ENCODE measurements around the gene ASIC2. TPM values are rescaled to one million over a fixed set of nuclear protein-coding genes. Genes with fewer than 3 reads are reported as not detected.
A peak's percentile ranks its signal among the peaks of the same experiment; 100 is the strongest.

Gene ASIC2
- total and polyA plus RNA-seq, 9 of the 15 experiments (the other 6 are each of a cell fraction or from before 2014, with no cell fraction given) = not detected

DNA sequence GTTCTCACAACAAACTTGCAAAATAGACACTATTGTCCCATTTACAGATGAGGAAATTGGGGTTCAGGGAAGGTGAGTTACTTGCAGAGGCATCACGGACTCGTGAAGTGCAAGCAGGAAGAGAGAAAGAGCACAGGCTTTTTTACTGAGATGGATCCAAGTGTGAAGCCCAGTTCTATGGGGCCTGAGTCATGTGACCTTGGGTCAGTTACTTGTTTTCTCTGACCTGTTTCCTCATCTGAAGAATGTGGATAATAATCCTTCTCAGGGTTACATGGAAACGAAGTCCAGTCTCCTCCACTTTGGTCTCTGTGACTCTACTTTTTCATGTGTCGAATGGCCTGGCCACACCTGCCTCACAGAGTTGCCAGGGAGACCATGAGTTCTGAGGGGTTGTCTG, 167.0 kb downstream of the ASIC2 start:
- ChIA-PET CTCF (ENCODE audit: low intra/inter-chr PET ratio) (no interaction called here), POLR2A (interaction anchor here (0.7 kb wide), 1 partner anchor 639 kb away, joined by 3 read pairs; no protein-coding TSS in a partner anchor)
- DNase-seq (ENCODE audit: extremely low read depth in 1 of 4, low spot score in 3 of 4) (no peak), ATAC-seq (no peak), FAIRE-seq (no peak)
- H3K9me3 ChIP-seq (replicated peaks; ENCODE audit: control insufficient read depth, insufficient read depth, low read depth, low read length) = no peaks in the 10 kb centered on the region
- H3K9me1 ChIP-seq (ENCODE audit: control insufficient read depth, insufficient read depth, low read length) = no peaks in the 10 kb centered on the region
- H3K79me2 ChIP-seq (ENCODE audit: control insufficient read depth, insufficient read depth, low read length) = no peaks in the 10 kb centered on the region
- in situ Hi-C loops (cut with MboI) (no loop called here), intact Hi-C loops (cut with micrococcal nuclease) (no loop called here)
- H3K9ac ChIP-seq (ENCODE audit: insufficient read depth in 1 of 2, low read depth in 2 of 2, low read length in 2 of 2) = no peak overlapping the region
- no peaks in the 10 kb centered on the region; the same call in 1 of the 2 replicates for H4K20me1 ChIP-seq (replicated peaks; ENCODE audit: control insufficient read depth, insufficient read depth, low read length)
- TF ChIP-seq, protein P1, sequence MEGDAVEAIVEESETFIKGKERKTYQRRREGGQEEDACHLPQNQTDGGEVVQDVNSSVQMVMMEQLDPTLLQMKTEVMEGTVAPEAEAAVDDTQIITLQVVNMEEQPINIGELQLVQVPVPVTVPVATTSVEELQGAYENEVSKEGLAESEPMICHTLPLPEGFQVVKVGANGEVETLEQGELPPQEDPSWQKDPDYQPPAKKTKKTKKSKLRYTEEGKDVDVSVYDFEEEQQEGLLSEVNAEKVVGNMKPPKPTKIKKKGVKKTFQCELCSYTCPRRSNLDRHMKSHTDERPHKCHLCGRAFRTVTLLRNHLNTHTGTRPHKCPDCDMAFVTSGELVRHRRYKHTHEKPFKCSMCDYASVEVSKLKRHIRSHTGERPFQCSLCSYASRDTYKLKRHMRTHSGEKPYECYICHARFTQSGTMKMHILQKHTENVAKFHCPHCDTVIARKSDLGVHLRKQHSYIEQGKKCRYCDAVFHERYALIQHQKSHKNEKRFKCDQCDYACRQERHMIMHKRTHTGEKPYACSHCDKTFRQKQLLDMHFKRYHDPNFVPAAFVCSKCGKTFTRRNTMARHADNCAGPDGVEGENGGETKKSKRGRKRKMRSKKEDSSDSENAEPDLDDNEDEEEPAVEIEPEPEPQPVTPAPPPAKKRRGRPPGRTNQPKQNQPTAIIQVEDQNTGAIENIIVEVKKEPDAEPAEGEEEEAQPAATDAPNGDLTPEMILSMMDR (IDR thresholded peaks at IDR 0.05 in 2 of 3, conservative IDR thresholded peaks at IDR 0.05 in 1 of 3; ENCODE audit: insufficient read depth in 2 of 3, low read depth in 1 of 3, low read length in 3 of 3) = no peak
- TF ChIP-seq ASH1L (IDR thresholded peaks at IDR 0.05; ENCODE audit: borderline replicate concordance, low read depth, partially characterized antibody) = no peak
- no peak for TF ChIP-seq KDM1A (IDR thresholded peaks at IDR 0.05)
- TF ChIP-seq MED1 (CRISPR knock-in tag; IDR thresholded peaks at IDR 0.05; ENCODE audit: borderline replicate concordance) = no peak
- no peak for TF ChIP-seq CXXC5 (CRISPR knock-in tag; IDR thresholded peaks at IDR 0.05)
- TF ChIP-seq, protein P2, sequence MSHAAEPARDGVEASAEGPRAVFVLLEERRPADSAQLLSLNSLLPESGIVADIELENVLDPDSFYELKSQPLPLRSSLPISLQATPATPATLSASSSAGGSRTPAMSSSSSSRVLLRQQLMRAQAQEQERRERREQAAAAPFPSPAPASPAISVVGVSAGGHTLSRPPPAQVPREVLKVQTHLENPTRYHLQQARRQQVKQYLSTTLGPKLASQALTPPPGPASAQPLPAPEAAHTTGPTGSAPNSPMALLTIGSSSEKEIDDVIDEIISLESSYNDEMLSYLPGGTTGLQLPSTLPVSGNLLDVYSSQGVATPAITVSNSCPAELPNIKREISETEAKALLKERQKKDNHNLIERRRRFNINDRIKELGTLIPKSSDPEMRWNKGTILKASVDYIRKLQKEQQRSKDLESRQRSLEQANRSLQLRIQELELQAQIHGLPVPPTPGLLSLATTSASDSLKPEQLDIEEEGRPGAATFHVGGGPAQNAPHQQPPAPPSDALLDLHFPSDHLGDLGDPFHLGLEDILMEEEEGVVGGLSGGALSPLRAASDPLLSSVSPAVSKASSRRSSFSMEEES (CRISPR knock-in tag; IDR thresholded peaks at IDR 0.05) = peak; percentile 37; the same call in 1 of the 2 replicates
- H3K36me3 ChIP-seq (ENCODE audit: control insufficient read depth, insufficient read depth, low read length) = no peaks in the 10 kb centered on the region
- peaks cover 25 to 42% of the 10 kb centered on the region in 2 experiments; a peak in 3 of 5 replicates for H3K27me3 ChIP-seq (ENCODE audit: control insufficient read depth in 2 of 2, insufficient read depth in 2 of 2, low read length in 2 of 2)
- WGBS (ENCODE audit: insufficient coverage, low coverage, missing lambda C conversion rate) = 0% methylated on average over 4 of the region's 4 CpGs
- no TSS peak for BruUV-seq (replicated peaks)
- H3K4me2 ChIP-seq (ENCODE audit: insufficient read depth, low read length) = no peak overlapping the region
- no peak overlapping the region for H2AFZ ChIP-seq (ENCODE audit: low read depth, low read length)
- H3K27ac ChIP-seq (ENCODE audit: extremely low read depth, low read depth, low read length) = no peak overlapping the region
- H3K4me3 ChIP-seq = no peak overlapping the region
- H3K4me1 ChIP-seq (replicated peaks in 1 of 2; ENCODE audit: control insufficient read depth in 2 of 2, insufficient read depth in 2 of 2, low read length in 2 of 2) = no peaks in the 10 kb centered on the region
